Measurements from ENCODE around the gene COG6. TPM values are rescaled to one million over a fixed set of nuclear protein-coding genes. Genes with fewer than 3 reads are reported as not detected.

Gene COG6
- polyA plus RNA-seq, 1 of the 3 experiments (the other 2 are of a cell fraction): 13.1 TPM

DNA sequence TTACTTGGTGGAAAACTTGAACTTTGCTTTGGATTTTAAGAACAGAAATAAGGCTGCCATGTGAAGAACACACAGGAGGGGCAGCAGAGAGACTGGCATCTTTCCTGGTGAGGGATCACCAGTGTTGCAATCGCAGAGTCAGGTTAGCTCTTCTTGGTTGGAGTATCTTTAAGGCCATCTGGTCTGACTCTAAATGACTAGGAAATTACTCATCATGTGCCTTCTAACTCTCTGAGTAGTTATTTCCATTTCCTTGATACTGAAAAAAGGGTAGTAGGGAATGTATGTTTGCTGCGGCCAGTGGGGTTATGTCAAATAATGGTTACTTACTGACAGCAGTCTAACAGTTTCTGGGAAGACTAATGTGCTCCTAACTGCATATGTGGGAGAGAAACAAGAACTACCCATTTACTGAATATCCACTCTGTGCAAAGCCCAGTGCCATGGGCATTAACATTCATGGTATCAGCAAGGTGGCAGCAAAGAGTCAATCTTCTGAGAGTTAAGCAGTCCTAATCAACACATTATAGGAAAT lies 122.1 kb downstream of the COG6 start (continued):
- TF ChIP-seq, protein P1, sequence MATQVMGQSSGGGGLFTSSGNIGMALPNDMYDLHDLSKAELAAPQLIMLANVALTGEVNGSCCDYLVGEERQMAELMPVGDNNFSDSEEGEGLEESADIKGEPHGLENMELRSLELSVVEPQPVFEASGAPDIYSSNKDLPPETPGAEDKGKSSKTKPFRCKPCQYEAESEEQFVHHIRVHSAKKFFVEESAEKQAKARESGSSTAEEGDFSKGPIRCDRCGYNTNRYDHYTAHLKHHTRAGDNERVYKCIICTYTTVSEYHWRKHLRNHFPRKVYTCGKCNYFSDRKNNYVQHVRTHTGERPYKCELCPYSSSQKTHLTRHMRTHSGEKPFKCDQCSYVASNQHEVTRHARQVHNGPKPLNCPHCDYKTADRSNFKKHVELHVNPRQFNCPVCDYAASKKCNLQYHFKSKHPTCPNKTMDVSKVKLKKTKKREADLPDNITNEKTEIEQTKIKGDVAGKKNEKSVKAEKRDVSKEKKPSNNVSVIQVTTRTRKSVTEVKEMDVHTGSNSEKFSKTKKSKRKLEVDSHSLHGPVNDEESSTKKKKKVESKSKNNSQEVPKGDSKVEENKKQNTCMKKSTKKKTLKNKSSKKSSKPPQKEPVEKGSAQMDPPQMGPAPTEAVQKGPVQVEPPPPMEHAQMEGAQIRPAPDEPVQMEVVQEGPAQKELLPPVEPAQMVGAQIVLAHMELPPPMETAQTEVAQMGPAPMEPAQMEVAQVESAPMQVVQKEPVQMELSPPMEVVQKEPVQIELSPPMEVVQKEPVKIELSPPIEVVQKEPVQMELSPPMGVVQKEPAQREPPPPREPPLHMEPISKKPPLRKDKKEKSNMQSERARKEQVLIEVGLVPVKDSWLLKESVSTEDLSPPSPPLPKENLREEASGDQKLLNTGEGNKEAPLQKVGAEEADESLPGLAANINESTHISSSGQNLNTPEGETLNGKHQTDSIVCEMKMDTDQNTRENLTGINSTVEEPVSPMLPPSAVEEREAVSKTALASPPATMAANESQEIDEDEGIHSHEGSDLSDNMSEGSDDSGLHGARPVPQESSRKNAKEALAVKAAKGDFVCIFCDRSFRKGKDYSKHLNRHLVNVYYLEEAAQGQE (IDR thresholded peaks at IDR 0.05; ENCODE audit: low read depth, low read length): 0 out of 2 replicates have a peak, but pooled peaks have one; percentile 33
- TF ChIP-seq POLR2AphosphoS5 (IDR thresholded peaks at IDR 0.05; ENCODE audit: low read depth, low read length): peak; percentile 57; the same call in 1 of the 2 replicates
- TF ChIP-seq FOXJ3 (CRISPR knock-in tag; IDR thresholded peaks at IDR 0.05): no peak
- TF ChIP-seq, protein P2, sequence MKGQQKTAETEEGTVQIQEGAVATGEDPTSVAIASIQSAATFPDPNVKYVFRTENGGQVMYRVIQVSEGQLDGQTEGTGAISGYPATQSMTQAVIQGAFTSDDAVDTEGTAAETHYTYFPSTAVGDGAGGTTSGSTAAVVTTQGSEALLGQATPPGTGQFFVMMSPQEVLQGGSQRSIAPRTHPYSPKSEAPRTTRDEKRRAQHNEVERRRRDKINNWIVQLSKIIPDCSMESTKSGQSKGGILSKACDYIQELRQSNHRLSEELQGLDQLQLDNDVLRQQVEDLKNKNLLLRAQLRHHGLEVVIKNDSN (IDR thresholded peaks at IDR 0.05; ENCODE audit: borderline replicate concordance, low read depth): no peak
- TF ChIP-seq NFIC (IDR thresholded peaks at IDR 0.05; ENCODE audit: borderline replicate concordance): peak; percentile 65
- no peak for TF ChIP-seq NRF1 (IDR thresholded peaks at IDR 0.05; ENCODE audit: low read depth, low read length)
- TF ChIP-seq, protein P3, sequence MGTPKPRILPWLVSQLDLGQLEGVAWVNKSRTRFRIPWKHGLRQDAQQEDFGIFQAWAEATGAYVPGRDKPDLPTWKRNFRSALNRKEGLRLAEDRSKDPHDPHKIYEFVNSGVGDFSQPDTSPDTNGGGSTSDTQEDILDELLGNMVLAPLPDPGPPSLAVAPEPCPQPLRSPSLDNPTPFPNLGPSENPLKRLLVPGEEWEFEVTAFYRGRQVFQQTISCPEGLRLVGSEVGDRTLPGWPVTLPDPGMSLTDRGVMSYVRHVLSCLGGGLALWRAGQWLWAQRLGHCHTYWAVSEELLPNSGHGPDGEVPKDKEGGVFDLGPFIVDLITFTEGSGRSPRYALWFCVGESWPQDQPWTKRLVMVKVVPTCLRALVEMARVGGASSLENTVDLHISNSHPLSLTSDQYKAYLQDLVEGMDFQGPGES (IDR thresholded peaks at IDR 0.05; ENCODE audit: low read depth, low read length): no peak
- no peak for TF ChIP-seq EZH2phosphoT487 (IDR thresholded peaks at IDR 0.05; ENCODE audit: borderline replicate concordance, low read depth)
- TF ChIP-seq RCOR1 (IDR thresholded peaks at IDR 0.05; ENCODE audit: low read length): no peak
- TF ChIP-seq TEAD4 (IDR thresholded peaks at IDR 0.05; ENCODE audit: borderline replicate concordance, insufficient read depth): peak; percentile 50
- peak; percentile 96 for TF ChIP-seq TCF12 (IDR thresholded peaks at IDR 0.05)
- no peak; the same call in 1 of the 2 replicates for TF ChIP-seq SIN3A (IDR thresholded peaks at IDR 0.05; ENCODE audit: borderline replicate concordance, low read depth, low read length)
- TF ChIP-seq ELF1 (IDR thresholded peaks at IDR 0.05): no peak
- no peak for TF ChIP-seq MXI1 (IDR thresholded peaks at IDR 0.05; ENCODE audit: low read depth, low read length)
- TF ChIP-seq CHD2 (IDR thresholded peaks at IDR 0.05; ENCODE audit: low read length, partially characterized antibody): no peak
